SK-N-MC (cell line): Measurements from ENCODE around the gene PTPRN2.

ENCODE experiments used
- EZH2 ChIP-seq: fragments of 200-600 bp; sonication (generic); IDR thresholded peaks from one replicate; pipeline ENCODE4 v1.6.1; 2017; ENCODE audit warnings: antibody characterized with exemption
- POLR2AphosphoS5 ChIP-seq: IDR thresholded peaks from 2 replicates; pipeline ENCODE4 v1.6.1; 2012; ENCODE audit warnings: mild to moderate bottlenecking, low read depth, low read length, borderline replicate concordance

DNA sequence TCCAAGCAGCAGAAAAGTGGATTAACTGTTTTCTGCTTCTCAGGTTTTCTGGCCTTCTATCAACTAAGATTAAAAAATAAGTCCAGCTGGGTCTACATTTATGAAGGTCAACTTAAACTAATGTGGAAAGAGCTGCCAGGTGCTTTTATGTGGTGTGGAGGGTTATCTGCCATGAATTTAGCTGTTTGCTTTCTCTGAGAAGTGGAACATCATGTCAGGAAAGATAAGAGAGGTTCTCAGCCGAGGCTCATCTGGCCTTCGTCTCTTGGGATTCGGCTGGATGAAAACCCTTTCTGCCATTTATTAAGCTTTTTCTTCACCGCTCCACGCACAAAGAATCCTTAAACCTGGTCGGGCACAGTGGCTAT, 5.5 kb downstream of the PTPRN2 start:
- TF ChIP-seq EZH2, result no peak
- no peak for TF ChIP-seq POLR2AphosphoS5
